Duodenal mucosa (tissue), 2 donors: ENCODE results near the gene MAP3K5.
"Not testable (repeated sequence)": the region's sequence is repeated elsewhere in the genome, so short reads cannot be mapped to it uniquely, and the experiment has no call there.

Experiments
- H3K27ac ChIP-seq: one replicate; pipeline ENCODE4 v1.7.0; 2013; ENCODE audit warnings: low read depth, low read length
- H3K27me3 ChIP-seq, 2 donors: one replicate each; pipeline ENCODE4 v1.7.0; 2013; ENCODE audit warnings: low read length in 2 of 2, control low read depth in 1 of 2; ENCODE audit not compliant: insufficient read depth in 2 of 2, control insufficient read depth in 1 of 2
- H3K36me3 ChIP-seq, 2 donors: one replicate each; pipeline ENCODE4 v1.7.0; 2013; ENCODE audit warnings: low read length in 2 of 2, control low read depth in 1 of 2; ENCODE audit not compliant: insufficient read depth in 2 of 2, control insufficient read depth in 1 of 2
- H3K4me1 ChIP-seq, 2 donors: one replicate each; pipeline ENCODE4 v1.7.0; 2013; ENCODE audit warnings: low read length in 2 of 2, control low read depth in 1 of 2; ENCODE audit not compliant: insufficient read depth in 2 of 2, control insufficient read depth in 1 of 2
- H3K4me3 ChIP-seq, 2 donors: one replicate each; pipeline ENCODE4 v1.7.0; 2013; ENCODE audit warnings: low read length in 2 of 2, low read depth in 1 of 2
- H3K9ac ChIP-seq, 2 donors: one replicate each; pipeline ENCODE4 v1.7.0; 2013; ENCODE audit warnings: low read length in 2 of 2, low read depth in 1 of 2
- H3K9me3 ChIP-seq, 2 donors: one replicate each; pipeline ENCODE4 v1.7.0; 2013; ENCODE audit warnings: low read length in 2 of 2, control low read depth in 1 of 2; ENCODE audit not compliant: control insufficient read depth in 1 of 2

The MAP3K5 gene

DNA sequence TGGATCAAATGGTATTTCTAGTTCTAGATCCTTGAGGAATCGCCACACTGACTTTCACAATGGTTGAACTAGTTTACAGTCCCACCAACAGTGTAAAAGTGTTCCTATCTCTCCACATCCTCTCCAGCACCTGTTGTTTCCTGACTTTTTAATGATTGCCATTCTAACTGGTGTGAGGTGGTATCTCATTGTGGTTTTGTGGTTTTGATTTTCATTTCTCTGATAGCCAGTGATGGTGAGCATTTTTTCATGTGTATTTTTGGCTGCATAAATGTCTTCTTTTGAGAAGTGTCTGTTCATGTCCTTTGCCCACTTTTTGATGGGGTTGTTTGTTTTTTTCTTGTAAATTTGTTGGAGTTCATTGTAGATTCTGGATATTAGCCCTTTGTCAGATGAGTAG lies 23.3 kb upstream of the MAP3K5 start:
- H3K4me1 ChIP-seq, H3K9ac ChIP-seq, H3K4me3 ChIP-seq, H3K27me3 ChIP-seq, H3K9me3 ChIP-seq, H3K36me3 ChIP-seq, H3K27ac ChIP-seq: not testable (repeated sequence)

DNA sequence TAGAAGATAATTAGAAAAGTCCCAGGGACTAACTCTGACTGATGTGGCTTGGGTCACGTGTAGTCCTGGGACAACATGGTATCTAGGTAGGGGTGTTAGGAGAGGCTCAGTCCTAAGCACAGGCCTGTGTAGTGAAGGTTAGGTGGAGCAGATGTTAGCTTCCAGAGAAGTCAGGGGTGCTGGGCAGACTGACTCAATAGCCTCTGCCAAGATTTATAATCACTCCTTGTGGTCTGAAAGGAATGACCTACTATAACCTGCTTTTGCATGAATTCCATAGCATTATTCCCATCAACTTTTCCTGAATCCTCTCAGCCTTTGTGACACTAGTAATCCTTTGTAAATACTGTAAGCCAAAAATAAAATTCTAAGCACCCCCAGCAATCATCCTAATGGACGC lies 19.9 kb upstream of the MAP3K5 start:
- no peak overlapping the region for H3K27ac ChIP-seq
- no peaks in the 10 kb centered on the region for H3K9me3 ChIP-seq
- no peaks in the 10 kb centered on the region for H3K36me3 ChIP-seq
- H3K9ac ChIP-seq: no peak overlapping the region
- no peak overlapping the region for H3K4me3 ChIP-seq
- H3K4me1 ChIP-seq: no peaks in the 10 kb centered on the region
- no peaks in the 10 kb centered on the region for H3K27me3 ChIP-seq

DNA sequence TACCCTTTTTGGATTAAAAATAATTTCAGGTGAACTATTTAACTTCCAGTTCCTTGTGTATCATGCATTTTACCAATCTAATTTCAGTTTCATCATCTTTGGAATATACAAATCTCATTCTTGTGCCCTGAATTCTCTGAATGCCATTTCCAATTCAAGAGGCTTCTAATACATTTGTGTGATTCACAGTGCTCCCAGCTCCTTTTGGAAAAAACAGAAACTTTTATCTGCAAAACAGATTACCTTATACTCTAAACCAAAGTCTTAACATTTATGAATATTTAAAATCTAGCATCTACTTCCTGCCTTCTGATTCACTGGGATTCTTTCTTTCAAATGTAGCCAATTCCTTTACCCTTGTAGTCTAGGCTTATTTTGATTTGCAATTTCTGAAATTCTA lies 19.0 kb upstream of the MAP3K5 start:
- H3K9ac ChIP-seq: no peak overlapping the region
- no peaks in the 10 kb centered on the region for H3K27me3 ChIP-seq
- no peaks in the 10 kb centered on the region for H3K36me3 ChIP-seq
- H3K4me1 ChIP-seq: no peaks in the 10 kb centered on the region
- H3K9me3 ChIP-seq: no peaks in the 10 kb centered on the region
- no peak overlapping the region for H3K27ac ChIP-seq
- H3K4me3 ChIP-seq: no peak overlapping the region

DNA sequence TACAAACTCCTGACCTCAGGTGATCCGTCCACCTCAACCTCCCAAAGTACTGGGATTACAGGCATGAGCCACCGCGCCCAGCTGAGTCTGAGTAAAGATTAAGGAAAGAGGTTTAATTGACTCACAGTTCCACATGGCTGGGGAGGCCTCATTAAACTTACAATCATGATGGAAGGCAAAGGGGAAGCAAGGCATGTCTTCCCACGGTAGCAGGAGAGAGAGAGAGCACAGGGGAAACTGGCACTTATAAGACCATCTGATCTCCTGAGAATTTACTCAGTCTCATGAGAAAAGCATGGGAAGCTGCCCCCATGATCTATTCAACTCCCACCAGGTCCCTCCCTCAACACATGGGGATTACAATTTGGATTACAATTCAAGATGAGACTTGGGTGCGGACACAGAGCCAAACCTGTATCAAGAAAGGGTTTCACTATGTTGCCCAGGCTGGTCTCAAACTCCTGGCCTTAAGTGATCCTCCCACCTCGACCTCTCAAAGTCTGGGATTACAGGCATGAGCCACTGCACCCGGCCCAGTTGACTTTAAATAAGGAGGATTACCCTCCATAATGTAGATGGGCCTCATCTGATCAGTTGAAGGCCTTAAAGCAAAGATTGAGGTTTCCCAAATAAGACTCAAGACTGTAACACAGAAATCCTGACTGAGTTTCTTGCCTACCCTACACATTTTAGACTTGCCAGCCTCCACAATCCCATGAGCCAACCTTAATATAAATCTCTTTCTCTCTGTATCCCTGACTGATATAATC lies 17.0 kb upstream of the MAP3K5 start:
- H3K9ac ChIP-seq: no peak overlapping the region
- no peaks in the 10 kb centered on the region for H3K36me3 ChIP-seq
- H3K4me3 ChIP-seq: no peak overlapping the region
- H3K9me3 ChIP-seq: no peaks in the 10 kb centered on the region
- no peaks in the 10 kb centered on the region for H3K4me1 ChIP-seq
- no peaks in the 10 kb centered on the region for H3K27me3 ChIP-seq
- no peak overlapping the region for H3K27ac ChIP-seq

DNA sequence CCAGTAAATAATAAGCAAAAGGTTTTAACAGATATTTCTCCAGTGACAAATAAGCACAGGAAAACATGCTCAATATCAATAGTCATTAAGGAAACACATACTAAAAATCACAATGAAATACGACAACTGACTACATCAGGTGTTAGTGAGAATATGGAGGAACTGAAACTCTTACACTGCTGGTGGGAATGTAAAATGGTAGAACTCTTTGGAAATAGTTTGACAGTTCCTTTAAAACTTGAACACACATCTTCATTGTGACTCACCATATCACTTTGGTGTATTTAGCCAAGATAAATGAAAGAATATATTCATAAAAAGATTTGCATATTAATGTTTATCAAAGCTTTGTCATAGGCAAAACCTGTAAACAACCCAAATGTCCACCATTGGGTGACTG lies 11.3 kb upstream of the MAP3K5 start:
- Histone ChIP-seq H3K4me1 (no peaks in the 10 kb centered on the region), H3K27me3 (no peaks in the 10 kb centered on the region), H3K9ac (no peak overlapping the region), H3K9me3 (peaks cover 0 to 4% of the 10 kb centered on the region in 2 donors), H3K4me3 (no peak overlapping the region), H3K36me3 (no peaks in the 10 kb centered on the region), H3K27ac (no peak overlapping the region)

DNA sequence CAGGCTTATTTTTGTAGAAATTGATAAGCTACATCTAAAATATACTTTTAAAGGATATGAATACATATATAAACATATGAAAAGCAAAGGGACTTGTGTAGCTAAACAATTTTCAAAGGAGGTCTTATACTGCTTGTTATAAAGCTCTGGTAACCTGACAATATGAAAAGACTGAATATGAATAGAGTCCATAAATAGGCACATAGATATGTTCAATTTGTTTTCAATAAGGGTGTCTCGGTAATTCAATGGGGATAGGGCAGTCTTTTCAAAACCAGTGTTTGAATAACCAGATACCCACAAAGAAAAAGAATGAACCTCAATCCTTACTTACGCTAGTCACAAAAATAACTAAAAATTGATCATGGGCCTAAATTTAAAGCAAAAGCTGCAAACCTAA lies 9.3 kb upstream of the MAP3K5 start:
- peaks cover 0 to 4% of the 10 kb centered on the region in 2 donors for H3K9me3 ChIP-seq
- H3K27ac ChIP-seq: no peak overlapping the region
- H3K4me1 ChIP-seq: no peaks in the 10 kb centered on the region
- H3K36me3 ChIP-seq: no peaks in the 10 kb centered on the region
- H3K27me3 ChIP-seq: no peaks in the 10 kb centered on the region
- H3K9ac ChIP-seq: no peak overlapping the region
- H3K4me3 ChIP-seq: no peak overlapping the region

DNA sequence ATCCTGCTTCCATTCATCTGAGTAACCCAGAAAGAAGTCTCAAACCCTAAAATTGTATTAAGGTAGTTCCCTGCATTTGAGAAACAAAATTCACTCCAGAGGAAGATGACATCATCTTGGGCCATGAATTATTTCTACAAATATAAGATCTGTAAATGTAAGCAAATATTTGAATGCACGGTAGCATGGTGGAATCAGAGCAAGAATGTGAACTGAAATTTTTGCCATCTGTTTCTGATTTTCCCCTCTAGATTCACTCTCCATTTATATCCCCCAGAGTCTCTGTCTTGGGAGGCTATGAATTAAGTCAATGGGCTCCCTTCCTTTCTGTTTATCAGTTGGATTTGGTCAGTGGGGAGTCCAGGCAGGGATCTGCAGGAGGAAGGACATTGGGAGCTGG lies 5.8 kb upstream of the MAP3K5 start:
- Histone ChIP-seq H3K9ac (no peak overlapping the region), H3K9me3 (no peaks in the 10 kb centered on the region), H3K36me3 (no peaks in the 10 kb centered on the region), H3K27ac (no peak overlapping the region), H3K4me1 (peaks cover 3 to 8% of the 10 kb centered on the region in 2 donors), H3K27me3 (no peaks in the 10 kb centered on the region), H3K4me3 (no peak overlapping the region)

DNA sequence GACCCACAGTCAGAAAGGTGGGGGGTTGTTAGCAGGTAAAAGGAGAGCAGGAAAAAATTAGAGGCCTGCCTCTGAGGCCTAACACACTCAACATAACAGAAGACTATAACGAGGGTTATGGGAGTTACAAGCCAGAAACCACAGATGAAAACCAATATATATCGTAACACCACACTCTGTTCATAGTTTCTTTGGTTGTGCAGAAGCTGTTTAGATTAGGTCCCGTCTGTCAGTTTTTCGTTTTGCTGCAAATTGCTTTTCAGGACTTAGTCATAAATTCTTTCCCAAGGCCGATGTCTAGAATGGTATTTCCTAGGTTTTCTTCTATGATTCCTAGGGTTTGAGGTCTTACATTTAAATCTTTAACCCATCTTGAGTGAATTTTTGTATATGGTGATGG lies 3.7 kb upstream of the MAP3K5 start:
- H3K9me3 ChIP-seq: no peaks in the 10 kb centered on the region
- H3K4me1 ChIP-seq: peaks cover 3 to 8% of the 10 kb centered on the region in 2 donors
- no peak overlapping the region for H3K4me3 ChIP-seq
- H3K36me3 ChIP-seq: no peaks in the 10 kb centered on the region
- no peaks in the 10 kb centered on the region for H3K27me3 ChIP-seq
- H3K9ac ChIP-seq: no peak overlapping the region
- H3K27ac ChIP-seq: no peak overlapping the region

DNA sequence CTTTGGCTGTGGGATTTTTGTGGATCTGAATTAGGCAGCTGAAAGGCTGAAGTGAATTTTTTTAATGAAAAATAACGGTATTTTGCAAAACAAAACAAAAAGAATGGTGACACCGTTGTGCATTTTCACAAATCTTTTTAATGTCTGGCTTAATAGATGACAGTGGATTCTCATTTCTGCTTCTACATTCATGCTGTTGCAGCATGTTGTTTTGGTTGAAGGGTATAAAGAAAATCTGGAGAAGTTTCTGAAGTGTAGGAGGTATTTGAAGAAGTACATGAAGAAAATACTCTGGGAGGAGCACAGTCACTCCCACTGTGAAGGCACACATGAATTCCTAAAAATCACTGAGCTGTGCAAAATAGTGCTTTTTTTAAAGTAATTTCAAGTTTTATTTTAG lies 3.1 kb upstream of the MAP3K5 start:
- Histone ChIP-seq H3K9ac (no peak overlapping the region), H3K36me3 (no peaks in the 10 kb centered on the region), H3K27me3 (no peaks in the 10 kb centered on the region), H3K4me3 (no peak overlapping the region), H3K9me3 (no peaks in the 10 kb centered on the region), H3K27ac (no peak overlapping the region), H3K4me1 (peaks cover 8 to 9% of the 10 kb centered on the region in 2 donors)

DNA sequence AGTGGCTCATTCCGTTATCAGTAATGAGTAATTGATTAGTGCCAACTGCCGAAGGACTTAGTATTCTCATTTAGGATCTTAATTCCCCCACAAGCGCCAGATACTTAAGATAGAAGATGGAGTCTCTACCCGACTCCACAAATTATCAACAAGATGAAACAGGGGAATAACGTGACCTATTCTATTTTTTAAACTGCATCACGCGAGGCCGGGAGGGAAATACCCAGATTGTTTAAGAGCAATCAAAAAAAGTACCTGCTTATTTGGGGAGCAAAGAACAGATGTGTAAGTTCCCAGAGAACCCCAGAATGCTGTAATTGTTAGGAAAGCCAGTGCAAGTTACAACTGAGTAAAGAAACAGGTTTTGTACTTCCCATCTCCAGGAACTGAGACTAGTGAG lies 1.1 kb upstream of the MAP3K5 start:
- Histone ChIP-seq H3K4me3 (peak overlapping the region; percentile 73 to 99), H3K9ac (peak overlapping the region; percentile 80 to 99), H3K4me1 (peaks cover 15% of the 10 kb centered on the region in 2 donors), H3K27me3 (no peaks in the 10 kb centered on the region), H3K9me3 (no peaks in the 10 kb centered on the region), H3K36me3 (no peaks in the 10 kb centered on the region), H3K27ac (no peak overlapping the region)

DNA sequence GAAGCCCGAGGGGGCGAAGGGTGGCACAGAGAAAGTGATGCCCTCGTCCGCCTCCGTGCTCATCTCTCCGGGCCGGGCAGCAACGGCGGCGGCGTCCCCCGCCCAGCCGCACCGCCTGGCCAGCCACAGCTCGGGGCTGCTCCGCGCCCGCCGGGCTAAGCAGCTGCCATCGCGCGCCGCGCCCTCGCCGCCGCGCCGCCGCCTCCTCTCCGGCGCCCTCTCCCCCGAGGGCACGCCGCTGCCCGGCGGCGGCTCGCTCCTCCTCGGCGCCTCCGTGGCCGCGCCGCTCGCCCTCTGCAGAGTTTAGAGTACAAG lies 225 bp downstream of the MAP3K5 start:
- no peaks in the 10 kb centered on the region for H3K9me3 ChIP-seq
- no peaks in the 10 kb centered on the region for H3K27me3 ChIP-seq
- peak overlapping the region; percentile 98 to 99 for H3K4me3 ChIP-seq
- H3K4me1 ChIP-seq: peaks cover 24 to 28% of the 10 kb centered on the region in 2 donors
- no peaks in the 10 kb centered on the region for H3K36me3 ChIP-seq
- H3K9ac ChIP-seq: peak overlapping the region; percentile 78 to 87
- H3K27ac ChIP-seq: peak overlapping the region; percentile 92
